Activated T-cell treated with anti-CD3 and anti-CD28 coated beads, Interleukin-2, amount 50 U/mL, for 72 hours (primary cell): ENCODE data around the gene ADISSP. TPM values are rescaled to one million over a fixed set of nuclear protein-coding genes. Genes with fewer than 3 reads are reported as not detected.

Source experiments
- ATAC-seq, 2 donors: fragments of 150-1000 bp; cut with Tn5 transposase; replicated peaks in 1 of 2; 2 replicates each; pipeline ENCODE4 v1.10.0; 2021; ENCODE audit warnings: moderate library complexity in 2 of 2, mild to moderate bottlenecking in 1 of 2
- DNase-seq, 2 donors: peaks; one replicate each; pipeline ENCODE4 v3.0.0; 2021 to 2022; ENCODE audit warnings: mixed read lengths in 1 of 2
- H3K27ac Mint-ChIP-seq: one replicate; pipeline ENCODE4 v1.8.0; 2022; ENCODE audit warnings: mild to moderate bottlenecking, moderate library complexity, mixed read lengths
- H3K27me3 Mint-ChIP-seq: one replicate; pipeline ENCODE4 v1.8.0; 2022; ENCODE audit warnings: low read depth, mixed read lengths
- H3K36me3 Mint-ChIP-seq, 2 donors: one replicate each; pipeline ENCODE4 v1.8.0; 2022; ENCODE audit warnings: mixed read lengths in 2 of 2, mild to moderate bottlenecking in 1 of 2; ENCODE audit not compliant: insufficient read depth in 2 of 2
- H3K4me1 Mint-ChIP-seq: one replicate; pipeline ENCODE4 v1.8.0; 2022; ENCODE audit warnings: low read depth, mixed read lengths
- H3K4me3 Mint-ChIP-seq, 2 donors: one replicate each; pipeline ENCODE4 v1.8.0; 2022; ENCODE audit warnings: mild to moderate bottlenecking in 2 of 2, mixed read lengths in 2 of 2, moderate library complexity in 2 of 2
- H3K9me3 Mint-ChIP-seq, 2 donors: one replicate each; pipeline ENCODE4 v1.8.0; 2022; ENCODE audit warnings: mixed read lengths in 2 of 2
- total RNA-seq, 2 donors: library from RNA; stranded (reverse); gene quantifications; one replicate each; pipeline ENCODE4 v1.2.3, GENCODE V29; 2022

The ADISSP gene
- total RNA-seq, 2 donors from 2014 or later: 26.3 to 35.8 TPM

GRCh38 chr20:3753098-3753497 is 14.5 kb downstream of the ADISSP start:
- Mint-ChIP-seq H3K27me3 (no peaks in the 10 kb centered on the region), H3K36me3 (peaks cover 0 to 4% of the 10 kb centered on the region in 2 donors), H3K4me1 (peaks cover 13% of the 10 kb centered on the region), H3K4me3 (no peak overlapping the region), H3K9me3 (no peaks in the 10 kb centered on the region), H3K27ac (no peak overlapping the region)
- DNase-seq (peak; percentile 60 to 68), ATAC-seq (peak; percentile 35 to 62)

GRCh38 chr20:3752386-3752759 is 15.2 kb downstream of the ADISSP start:
- H3K4me1 Mint-ChIP-seq: peaks cover 13% of the 10 kb centered on the region
- no peaks in the 10 kb centered on the region for H3K36me3 Mint-ChIP-seq
- H3K27ac Mint-ChIP-seq: no peak overlapping the region
- ATAC-seq (peak in 1 of 2 donors; percentile 4), DNase-seq (no peak)
- peak overlapping the region; percentile 53 to 87 for H3K4me3 Mint-ChIP-seq
- H3K9me3 Mint-ChIP-seq: no peaks in the 10 kb centered on the region
- H3K27me3 Mint-ChIP-seq: no peaks in the 10 kb centered on the region

- Mint-ChIP-seq H3K27me3 (no peaks in the 10 kb centered on the region), H3K36me3 (no peaks in the 10 kb centered on the region), H3K9me3 (no peaks in the 10 kb centered on the region), H3K4me3 (peak overlapping the region; percentile 53 to 87), H3K4me1 (peaks cover 13% of the 10 kb centered on the region), H3K27ac (no peak overlapping the region)
- peak; percentile 58 to 77 for ATAC-seq
- peak; percentile 40 to 80 for DNase-seq
These were observed 15.7 kb downstream of the ADISSP start for GRCh38 chr20:3751675-3752385.

GRCh38 chr20:3751305-3751674 is 16.3 kb downstream of the ADISSP start:
- no peaks in the 10 kb centered on the region for H3K27me3 Mint-ChIP-seq
- H3K4me1 Mint-ChIP-seq: peaks cover 13% of the 10 kb centered on the region
- no peak for ATAC-seq
- no peaks in the 10 kb centered on the region for H3K36me3 Mint-ChIP-seq
- H3K9me3 Mint-ChIP-seq: no peaks in the 10 kb centered on the region
- H3K27ac Mint-ChIP-seq: no peak overlapping the region
- no peak overlapping the region for H3K4me3 Mint-ChIP-seq
- DNase-seq: no peak

GRCh38 chr20:3749689-3750531 is 17.6 kb downstream of the ADISSP start:
- no peaks in the 10 kb centered on the region for H3K36me3 Mint-ChIP-seq
- peak; percentile 56 to 57 for ATAC-seq
- no peak overlapping the region for H3K27ac Mint-ChIP-seq
- peak; percentile 63 to 64 for DNase-seq
- peaks cover under 1% of the 10 kb centered on the region for H3K27me3 Mint-ChIP-seq
- H3K4me3 Mint-ChIP-seq: no peak overlapping the region
- peaks cover 21% of the 10 kb centered on the region for H3K4me1 Mint-ChIP-seq
- no peaks in the 10 kb centered on the region for H3K9me3 Mint-ChIP-seq

GRCh38 chr20:3749087-3749688 is 18.4 kb downstream of the ADISSP start:
- Mint-ChIP-seq H3K27me3 (peaks cover 8% of the 10 kb centered on the region), H3K4me1 (peaks cover 26% of the 10 kb centered on the region), H3K36me3 (no peaks in the 10 kb centered on the region), H3K27ac (no peak overlapping the region), H3K9me3 (no peaks in the 10 kb centered on the region), H3K4me3 (no peak overlapping the region)
- ATAC-seq (no peak), DNase-seq (no peak)

GRCh38 chr20:3748073-3748472 is 19.5 kb downstream of the ADISSP start:
- Mint-ChIP-seq H3K9me3 (no peaks in the 10 kb centered on the region), H3K27ac (no peak overlapping the region), H3K36me3 (no peaks in the 10 kb centered on the region), H3K4me3 (no peak overlapping the region), H3K27me3 (peaks cover 9% of the 10 kb centered on the region), H3K4me1 (peaks cover 24% of the 10 kb centered on the region)
- DNase-seq (no peak), ATAC-seq (no peak)

GRCh38 chr20:3747471-3747870 is 20.1 kb downstream of the ADISSP start:
- H3K9me3 Mint-ChIP-seq: no peaks in the 10 kb centered on the region
- H3K27me3 Mint-ChIP-seq: peaks cover 9% of the 10 kb centered on the region
- peaks cover 18% of the 10 kb centered on the region for H3K4me1 Mint-ChIP-seq
- H3K36me3 Mint-ChIP-seq: no peaks in the 10 kb centered on the region
- no peak overlapping the region for H3K4me3 Mint-ChIP-seq
- DNase-seq (no peak), ATAC-seq (no peak)
- no peak overlapping the region for H3K27ac Mint-ChIP-seq

GRCh38 chr20:3745686-3746173 is 21.8 kb downstream of the ADISSP start:
- peaks cover 9% of the 10 kb centered on the region for H3K27me3 Mint-ChIP-seq
- no peak for DNase-seq
- H3K9me3 Mint-ChIP-seq: no peaks in the 10 kb centered on the region
- no peak overlapping the region for H3K27ac Mint-ChIP-seq
- H3K36me3 Mint-ChIP-seq: no peaks in the 10 kb centered on the region
- peaks cover 12% of the 10 kb centered on the region for H3K4me1 Mint-ChIP-seq
- peak overlapping the region in 1 of 2 donors; percentile 71 for H3K4me3 Mint-ChIP-seq
- ATAC-seq: no peak

- ATAC-seq: peak; percentile 64 to 74
- H3K4me1 Mint-ChIP-seq: peaks cover 12% of the 10 kb centered on the region
These were observed 22.5 kb downstream of the ADISSP start for GRCh38 chr20:3744806-3745685.

GRCh38 chr20:3744037-3744436 is 23.5 kb downstream of the ADISSP start:
- Mint-ChIP-seq H3K27ac (no peak overlapping the region), H3K36me3 (no peaks in the 10 kb centered on the region), H3K27me3 (peaks cover 9% of the 10 kb centered on the region), H3K9me3 (no peaks in the 10 kb centered on the region), H3K4me3 (no peak overlapping the region), H3K4me1 (peaks cover 12% of the 10 kb centered on the region)
- ATAC-seq: no peak
- DNase-seq: no peak

More at GRCh38 chr20:3744806-3745685, 22.5 kb downstream of the ADISSP start:
- H3K9me3 Mint-ChIP-seq: no peaks in the 10 kb centered on the region
- H3K27ac Mint-ChIP-seq: no peak overlapping the region
- H3K36me3 Mint-ChIP-seq: no peaks in the 10 kb centered on the region
- peaks cover 9% of the 10 kb centered on the region for H3K27me3 Mint-ChIP-seq
- DNase-seq: peak; percentile 56 to 76
- peak overlapping the region; percentile 19 to 71 for H3K4me3 Mint-ChIP-seq

GRCh38 chr20:3743251-3743650 is 24.3 kb downstream of the ADISSP start:
- Mint-ChIP-seq H3K4me1 (peaks cover 12% of the 10 kb centered on the region), H3K4me3 (no peak overlapping the region), H3K36me3 (no peaks in the 10 kb centered on the region), H3K27me3 (peaks cover 9% of the 10 kb centered on the region), H3K27ac (no peak overlapping the region), H3K9me3 (no peaks in the 10 kb centered on the region)
- no peak for DNase-seq
- no peak for ATAC-seq
